LNCAP (cell line): ENCODE results near the gene TMEM53.

Experiments
- CTCF ChIP-seq: fragments of 450-650 bp; IDR thresholded peaks from 2 replicates; pipeline ENCODE4 v1.5.1; 2017; ENCODE audit warnings: mild to moderate bottlenecking

The TMEM53 gene

GRCh38 chr1:44676484-44677200 lies 2.4 kb upstream of the TMEM53 start:
- TF ChIP-seq CTCF = no peak

GRCh38 chr1:44675186-44675585 lies 905 bp upstream of the TMEM53 start:
- no peak for TF ChIP-seq CTCF

GRCh38 chr1:44673675-44674112 lies 587 bp downstream of the TMEM53 start:
- no peak for TF ChIP-seq CTCF

- no peak for TF ChIP-seq CTCF
Measured at GRCh38 chr1:44672961-44673674, 1.2 kb downstream of the TMEM53 start.

GRCh38 chr1:44672254-44672955 lies 1.9 kb downstream of the TMEM53 start:
- TF ChIP-seq CTCF = no peak

GRCh38 chr1:44670751-44671640 lies 3.3 kb downstream of the TMEM53 start:
- no peak for TF ChIP-seq CTCF
